OCI-LY7 (cell line): ENCODE data around the gene TMEM272. TPM values are rescaled to one million over a fixed set of nuclear protein-coding genes. Genes with fewer than 3 reads are reported as not detected.

Experiments
- BruUV-seq: library from RNA; stranded (reverse); fragments of 400-500 nt; replicated peaks from 2 replicates; lab custom pipeline; 2021; lab: Mats Ljungman, UMichigan
- CTCF ChIA-PET: fragments of 300-600 bp; sonication (Branson Sonifier 250); formaldehyde crosslinking; loops from one replicate; lab custom pipeline; 2022; ENCODE audit warnings: antibody characterized with exemption; ENCODE audit not compliant: unreplicated experiment; lab: Charles Lee
- POLR2A ChIA-PET: fragments of 300-600 bp; sonication (Branson Sonifier 250); formaldehyde crosslinking; loops from one replicate; lab custom pipeline; 2022; ENCODE audit warnings: antibody characterized with exemption; lab: Charles Lee
- DNase-seq: peaks from one replicate; pipeline ENCODE4 v3.0.0-alpha.2; 2015; ENCODE audit warnings: low spot score
- H2AFZ ChIP-seq: fragments of 200-600 bp; sonication (generic), shearing (Covaris generic); 2 replicates; pipeline ENCODE4 v1.6.1; 2014; ENCODE audit warnings: mild to moderate bottlenecking, antibody characterized with exemption, low read length, moderate library complexity
- H3K27ac ChIP-seq: fragments of 200-600 bp; sonication (generic); 2 replicates; pipeline ENCODE4 v1.5.1; 2014; ENCODE audit warnings: mixed run types, low read depth, mild to moderate bottlenecking, moderate library complexity, low read length, inconsistent platforms; ENCODE audit not compliant: poor library complexity, severe bottlenecking
- H3K36me3 ChIP-seq: fragments of 200-600 bp; sonication (generic); 2 replicates; pipeline ENCODE4 v1.6.1; 2014; ENCODE audit warnings: mild to moderate bottlenecking, antibody characterized with exemption, low read length, moderate library complexity, mixed read lengths; ENCODE audit not compliant: insufficient read depth
- H3K4me1 ChIP-seq: fragments of 200-600 bp; sonication (generic); 2 replicates; pipeline ENCODE4 v1.5.1; 2014; ENCODE audit warnings: mild to moderate bottlenecking, low read length; ENCODE audit not compliant: insufficient read depth, poor library complexity, severe bottlenecking
- H3K4me2 ChIP-seq: fragments of 200-600 bp; sonication (generic); 2 replicates; pipeline ENCODE4 v1.6.1; 2014; ENCODE audit warnings: mild to moderate bottlenecking, low read length
- H3K4me3 ChIP-seq: fragments of 200-600 bp; sonication (generic); 2 replicates; pipeline ENCODE4 v1.5.1; 2014; ENCODE audit warnings: mild to moderate bottlenecking, low read depth, low read length; ENCODE audit not compliant: poor library complexity, severe bottlenecking
- H3K79me2 ChIP-seq: fragments of 200-600 bp; sonication (generic); 2 replicates; pipeline ENCODE4 v1.6.1; 2016; ENCODE audit warnings: low read depth, mild to moderate bottlenecking, low read length, moderate library complexity, mixed read lengths; ENCODE audit not compliant: insufficient read depth
- H3K9me2 ChIP-seq: fragments of 200-600 bp; sonication (generic); 2 replicates; pipeline ENCODE4 v1.6.1; 2016; ENCODE audit warnings: mild to moderate bottlenecking, low read length, mixed read lengths; ENCODE audit not compliant: insufficient read depth
- H3K9me3 ChIP-seq: fragments of 200-600 bp; sonication (generic); 2 replicates; pipeline ENCODE4 v1.6.1; 2014; ENCODE audit warnings: mild to moderate bottlenecking, mixed run types, low read length, mixed read lengths
- H4K20me1 ChIP-seq: fragments of 200-600 bp; sonication (generic); 2 replicates; pipeline ENCODE4 v1.6.1; 2014; ENCODE audit warnings: mild to moderate bottlenecking, antibody characterized with exemption, low read length, moderate library complexity, mixed read lengths; ENCODE audit not compliant: insufficient read depth
- EZH2phosphoT487 ChIP-seq: fragments of 200-600 bp; sonication (generic); IDR thresholded peaks from 2 replicates; pipeline ENCODE4 v1.6.1; 2018; ENCODE audit warnings: low read depth, borderline replicate concordance, mild to moderate bottlenecking, mixed run types, antibody characterized with exemption, low read length, moderate library complexity, mixed read lengths
- intact Hi-C: fragments of 100-400 bp; cut with micrococcal nuclease; formaldehyde crosslinking; loops from one replicate; pipeline ENCODE4 v1.10.0; 2022; ENCODE audit not compliant: unreplicated experiment
- total RNA-seq, 2 experiments: library from RNA; depleted of rRNA in 1 of 2; stranded (reverse); fragments of >200 nt in 1 of 2; shearing (Covaris generic) in 1 of 2; gene quantifications; 2 replicates each; pipeline ENCODE4 v1.2.3, GENCODE V29; 2014 to 2022
- TF ChIP-seq, protein P1 (sequence below): fragments of 200-600 bp; sonication (generic); conservative IDR thresholded peaks from 2 replicates; pipeline ENCODE4 v1.5.1; 2014; ENCODE audit warnings: mild to moderate bottlenecking, antibody characterized with exemption, low read length, moderate library complexity, mixed read lengths

TMEM272 gene
- total RNA-seq, 2 experiments from 2014 or later = 0.41 to 0.46 TPM

DNA sequence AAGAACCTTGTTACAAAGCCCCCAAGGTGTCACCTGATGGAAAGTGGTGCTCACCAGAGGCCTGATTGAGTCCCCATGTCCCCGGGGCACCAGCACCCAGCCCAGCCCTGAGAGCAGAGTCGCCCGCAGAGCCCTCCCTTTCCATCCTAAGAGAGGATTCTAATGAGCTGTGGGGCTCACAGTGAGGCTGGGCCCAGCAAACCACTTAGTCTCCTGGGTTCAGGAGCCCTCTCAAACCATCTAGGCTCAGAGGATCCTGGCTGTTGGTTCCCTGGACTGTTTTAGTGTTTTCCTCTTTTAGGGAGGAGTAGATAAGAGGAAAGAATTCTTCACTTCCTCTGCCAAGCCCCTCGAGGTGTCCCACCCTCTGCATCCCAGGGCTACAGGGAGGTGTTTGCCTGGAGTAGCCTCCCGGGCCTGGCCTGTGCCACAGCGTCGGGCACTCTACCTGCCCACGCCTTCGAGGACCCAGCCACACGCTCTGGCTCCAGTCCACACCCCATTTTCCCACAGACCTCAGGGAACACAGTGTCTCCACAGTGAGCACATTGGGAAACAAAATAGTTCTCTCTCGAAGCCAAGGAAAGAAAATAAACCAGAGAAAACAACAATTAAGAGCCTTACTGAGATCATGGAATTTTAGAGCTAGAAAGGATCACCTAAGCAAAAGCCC is 75.4 kb downstream of the TMEM272 start:
- Histone ChIP-seq H3K27ac (no peak overlapping the region), H3K79me2 (no peaks in the 10 kb centered on the region), H3K9me3 (no peaks in the 10 kb centered on the region), H3K4me3 (no peak overlapping the region), H3K4me2 (no peak overlapping the region), H4K20me1 (no peaks in the 10 kb centered on the region), H3K4me1 (peaks cover 9% of the 10 kb centered on the region), H3K36me3 (no peaks in the 10 kb centered on the region), H3K9me2 (no peaks in the 10 kb centered on the region), H2AFZ (no peak overlapping the region)
- BruUV-seq = no TSS peak
- DNase-seq = no peak
- TF ChIP-seq EZH2phosphoT487 = no peak
- TF ChIP-seq, protein P1, sequence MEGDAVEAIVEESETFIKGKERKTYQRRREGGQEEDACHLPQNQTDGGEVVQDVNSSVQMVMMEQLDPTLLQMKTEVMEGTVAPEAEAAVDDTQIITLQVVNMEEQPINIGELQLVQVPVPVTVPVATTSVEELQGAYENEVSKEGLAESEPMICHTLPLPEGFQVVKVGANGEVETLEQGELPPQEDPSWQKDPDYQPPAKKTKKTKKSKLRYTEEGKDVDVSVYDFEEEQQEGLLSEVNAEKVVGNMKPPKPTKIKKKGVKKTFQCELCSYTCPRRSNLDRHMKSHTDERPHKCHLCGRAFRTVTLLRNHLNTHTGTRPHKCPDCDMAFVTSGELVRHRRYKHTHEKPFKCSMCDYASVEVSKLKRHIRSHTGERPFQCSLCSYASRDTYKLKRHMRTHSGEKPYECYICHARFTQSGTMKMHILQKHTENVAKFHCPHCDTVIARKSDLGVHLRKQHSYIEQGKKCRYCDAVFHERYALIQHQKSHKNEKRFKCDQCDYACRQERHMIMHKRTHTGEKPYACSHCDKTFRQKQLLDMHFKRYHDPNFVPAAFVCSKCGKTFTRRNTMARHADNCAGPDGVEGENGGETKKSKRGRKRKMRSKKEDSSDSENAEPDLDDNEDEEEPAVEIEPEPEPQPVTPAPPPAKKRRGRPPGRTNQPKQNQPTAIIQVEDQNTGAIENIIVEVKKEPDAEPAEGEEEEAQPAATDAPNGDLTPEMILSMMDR = no peak
- intact Hi-C loops = no loop called here
- ChIA-PET POLR2A (no interaction called here), CTCF (interaction anchor here (0.5 kb wide), 1 partner anchor 122 kb away, joined by 3 read pairs; no protein-coding TSS in a partner anchor)

DNA sequence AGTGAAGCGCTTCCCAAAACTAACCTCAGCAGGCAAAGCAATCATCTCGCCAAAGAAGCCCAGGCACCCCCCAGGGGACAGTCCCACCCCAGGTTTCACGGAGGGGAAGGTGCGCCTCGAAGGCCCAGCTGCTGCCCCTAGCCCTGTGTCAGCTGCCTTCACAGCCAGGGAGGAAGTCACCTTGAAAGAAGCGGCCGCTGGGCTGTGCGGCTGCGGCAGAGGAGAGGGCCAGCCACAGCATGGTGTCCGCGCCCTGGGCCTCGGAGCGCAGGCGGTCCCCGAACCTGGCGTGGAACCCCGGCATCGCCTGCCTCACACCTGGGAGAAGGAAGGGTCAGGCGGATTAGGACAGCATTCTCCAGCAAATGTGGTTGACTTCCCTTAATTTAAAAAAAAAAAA is 76.0 kb downstream of the TMEM272 start:
- DNase-seq = no peak
- no TSS peak for BruUV-seq
- POLR2A ChIA-PET = no interaction called here
- CTCF ChIA-PET = no interaction called here
- no peaks in the 10 kb centered on the region for H3K9me2 ChIP-seq
- no peaks in the 10 kb centered on the region for H3K9me3 ChIP-seq
- peaks cover 9% of the 10 kb centered on the region for H3K4me1 ChIP-seq
- intact Hi-C loops = no loop called here
- H4K20me1 ChIP-seq = no peaks in the 10 kb centered on the region
- H3K4me3 ChIP-seq = no peak overlapping the region
- no peak overlapping the region for H3K4me2 ChIP-seq
- TF ChIP-seq EZH2phosphoT487 = no peak
- TF ChIP-seq, protein P1 = no peak
- no peak overlapping the region for H3K27ac ChIP-seq
- H2AFZ ChIP-seq = no peak overlapping the region
- H3K79me2 ChIP-seq = no peaks in the 10 kb centered on the region
- H3K36me3 ChIP-seq = no peaks in the 10 kb centered on the region

DNA sequence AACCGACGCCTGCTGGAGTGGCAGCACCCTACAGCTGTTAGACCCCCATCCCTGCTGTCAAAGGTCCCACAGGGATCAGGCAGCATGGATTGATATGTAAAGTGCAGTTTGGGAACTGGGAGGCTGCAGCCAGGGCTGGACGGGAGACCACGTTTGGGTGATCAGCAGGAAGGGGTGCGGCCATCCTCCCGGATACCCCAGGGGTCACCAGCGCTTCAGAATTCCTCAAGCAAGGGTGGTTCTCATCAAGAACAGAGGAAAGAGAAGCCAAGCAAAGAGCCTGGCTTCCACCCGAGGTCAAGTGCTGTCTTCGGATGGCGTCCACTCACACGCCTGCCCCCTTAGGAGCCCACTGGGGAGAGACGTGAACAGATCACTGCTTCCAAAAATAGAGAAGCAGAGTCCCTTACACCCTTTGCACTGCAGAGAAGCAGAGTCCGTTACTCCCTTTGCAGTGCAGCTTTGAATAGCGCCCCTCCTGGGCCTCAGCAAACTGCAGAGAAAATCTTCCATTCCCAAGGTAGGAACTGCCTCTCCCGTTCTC is 76.5 kb downstream of the TMEM272 start:
- no peak overlapping the region for H3K27ac ChIP-seq
- H3K36me3 ChIP-seq = no peaks in the 10 kb centered on the region
- ChIA-PET POLR2A (no interaction called here), CTCF (no interaction called here)
- no peak for DNase-seq
- H3K4me3 ChIP-seq = no peak overlapping the region
- no peak overlapping the region for H2AFZ ChIP-seq
- H3K79me2 ChIP-seq = no peaks in the 10 kb centered on the region
- intact Hi-C loops = no loop called here
- no peaks in the 10 kb centered on the region for H3K9me3 ChIP-seq
- no peak for TF ChIP-seq EZH2phosphoT487
- TF ChIP-seq, protein P1 = no peak
- no TSS peak for BruUV-seq
- no peak overlapping the region for H3K4me2 ChIP-seq
- H3K9me2 ChIP-seq = no peaks in the 10 kb centered on the region
- H4K20me1 ChIP-seq = no peaks in the 10 kb centered on the region
- H3K4me1 ChIP-seq = peaks cover 9% of the 10 kb centered on the region
